Ovary (tissue), 3 donors: ENCODE results near the gene MYD88.

Source experiments
- POLR2A ChIP-seq: fragments of 450-650 bp; IDR thresholded peaks from one replicate; pipeline ENCODE4 v1.6.1; 2017; ENCODE audit warnings: antibody characterized with exemption, mild to moderate bottlenecking, moderate library complexity
- TF ChIP-seq, protein P1 (sequence below), 3 donors: fragments of 450-650 bp in 2 of 3; fragments of 200-600 bp in 1 of 3; IDR thresholded peaks; one replicate each; pipeline versions ENCODE4 v1.5.1 to v1.8.0; 2016 to 2022; ENCODE audit warnings: antibody characterized with exemption in 3 of 3, mild to moderate bottlenecking in 1 of 3
- donor health status: DM: no; HTN: no; CAD: no.

GRCh38 chr3:38116471-38117162 lies 21.8 kb upstream of the MYD88 start:
- TF ChIP-seq, protein P1, sequence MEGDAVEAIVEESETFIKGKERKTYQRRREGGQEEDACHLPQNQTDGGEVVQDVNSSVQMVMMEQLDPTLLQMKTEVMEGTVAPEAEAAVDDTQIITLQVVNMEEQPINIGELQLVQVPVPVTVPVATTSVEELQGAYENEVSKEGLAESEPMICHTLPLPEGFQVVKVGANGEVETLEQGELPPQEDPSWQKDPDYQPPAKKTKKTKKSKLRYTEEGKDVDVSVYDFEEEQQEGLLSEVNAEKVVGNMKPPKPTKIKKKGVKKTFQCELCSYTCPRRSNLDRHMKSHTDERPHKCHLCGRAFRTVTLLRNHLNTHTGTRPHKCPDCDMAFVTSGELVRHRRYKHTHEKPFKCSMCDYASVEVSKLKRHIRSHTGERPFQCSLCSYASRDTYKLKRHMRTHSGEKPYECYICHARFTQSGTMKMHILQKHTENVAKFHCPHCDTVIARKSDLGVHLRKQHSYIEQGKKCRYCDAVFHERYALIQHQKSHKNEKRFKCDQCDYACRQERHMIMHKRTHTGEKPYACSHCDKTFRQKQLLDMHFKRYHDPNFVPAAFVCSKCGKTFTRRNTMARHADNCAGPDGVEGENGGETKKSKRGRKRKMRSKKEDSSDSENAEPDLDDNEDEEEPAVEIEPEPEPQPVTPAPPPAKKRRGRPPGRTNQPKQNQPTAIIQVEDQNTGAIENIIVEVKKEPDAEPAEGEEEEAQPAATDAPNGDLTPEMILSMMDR (IDR thresholded peaks at IDR 0.05) = no peak
- no peak for TF ChIP-seq POLR2A
